Neuron (in vitro differentiated cells): Measurements from ENCODE around the gene ADAMTS17.

Experiments
- H2AFZ ChIP-seq: one replicate; pipeline ENCODE4 v1.6.1; 2013; ENCODE audit warnings: low read depth, mild to moderate bottlenecking, inconsistent platforms, low read length, moderate library complexity
- H3K27me3 ChIP-seq: one replicate; pipeline ENCODE4 v1.6.1; 2013; ENCODE audit warnings: low read length; ENCODE audit not compliant: insufficient read depth
- H3K36me3 ChIP-seq: one replicate; pipeline ENCODE4 v1.6.1; 2013; ENCODE audit warnings: low read length; ENCODE audit not compliant: insufficient read depth
- H3K4me1 ChIP-seq: one replicate; pipeline ENCODE4 v1.6.1; 2013; ENCODE audit warnings: low read length; ENCODE audit not compliant: insufficient read depth
- H3K4me3 ChIP-seq: 2 replicates; pipeline ENCODE4 v1.5.1; 2013; ENCODE audit warnings: mild to moderate bottlenecking, low read length, moderate library complexity
- H3K9me3 ChIP-seq: one replicate; pipeline ENCODE4 v1.6.1; 2013; ENCODE audit warnings: low read length

ADAMTS17 gene

DNA sequence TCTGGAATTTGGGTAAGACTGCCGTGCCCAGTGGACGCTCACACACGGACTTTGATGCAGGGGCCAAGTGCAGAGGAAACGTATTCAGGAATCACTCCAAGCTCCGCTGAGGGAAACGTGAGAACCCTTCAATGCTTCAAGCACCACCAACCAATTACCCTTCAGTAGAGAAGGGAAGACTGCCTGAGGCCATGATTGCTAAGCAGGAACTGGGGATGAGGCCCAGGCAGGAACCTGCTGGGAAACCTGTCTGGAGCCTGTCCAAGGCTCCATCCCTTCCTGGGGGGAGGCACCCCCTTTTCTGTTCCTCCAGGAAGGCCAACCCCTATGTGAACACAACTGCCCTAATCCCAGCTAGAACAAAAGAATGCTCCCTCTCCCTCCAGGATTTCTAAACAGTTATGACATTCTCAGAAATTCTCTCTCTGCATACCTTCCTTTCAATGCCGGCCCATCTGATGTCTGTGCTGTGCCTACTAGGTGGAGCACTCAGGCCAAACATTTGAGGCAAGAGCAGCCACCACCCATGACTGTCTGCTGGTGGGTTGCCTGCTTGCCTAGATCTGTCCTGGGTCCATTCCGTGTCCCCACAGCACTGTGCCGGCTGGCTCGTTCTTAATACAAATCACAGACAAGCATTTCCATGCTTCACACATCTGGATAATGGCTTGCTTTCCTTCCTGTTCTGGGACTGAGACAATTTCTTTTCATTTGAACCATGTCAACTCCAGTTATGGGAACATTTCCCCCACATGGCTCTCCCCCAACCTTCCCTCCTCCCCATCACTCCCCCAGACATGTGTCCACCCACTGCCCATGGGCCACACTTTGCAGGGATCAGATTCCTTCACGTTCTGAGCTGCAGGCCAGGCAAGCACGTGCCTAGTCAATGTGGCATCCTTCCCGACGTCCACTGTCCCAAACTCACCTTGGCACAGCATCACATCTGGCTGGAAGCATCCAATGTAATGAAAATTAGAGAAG, 149.4 kb downstream of the ADAMTS17 start:
- Histone ChIP-seq H3K9me3 (no peaks in the 10 kb centered on the region), H3K27me3 (no peaks in the 10 kb centered on the region), H3K36me3 (no peaks in the 10 kb centered on the region), H3K4me3 (no peak overlapping the region), H2AFZ (no peak overlapping the region), H3K4me1 (no peaks in the 10 kb centered on the region)

DNA sequence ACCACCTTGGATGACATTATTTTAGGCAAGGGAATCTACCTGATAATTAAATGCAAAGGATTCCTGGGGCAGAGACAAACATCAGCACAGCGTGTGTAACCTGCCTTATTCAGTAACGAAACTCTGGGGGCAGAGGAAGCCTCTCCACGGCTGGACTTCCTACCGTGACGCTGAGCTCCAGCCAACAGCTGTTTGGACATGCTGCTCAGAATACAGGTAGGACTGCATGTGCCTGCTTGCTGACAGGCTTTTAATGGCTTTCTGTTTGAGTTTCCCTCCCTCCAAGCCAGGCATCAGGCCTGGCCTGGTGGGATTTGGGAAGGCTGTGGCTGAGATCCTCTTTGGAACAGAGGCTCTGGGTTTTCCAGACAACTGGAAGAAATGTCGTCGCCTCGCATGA, 150.6 kb downstream of the ADAMTS17 start:
- H3K4me1 ChIP-seq, result no peaks in the 10 kb centered on the region
- no peak overlapping the region for H3K4me3 ChIP-seq
- H3K9me3 ChIP-seq, result no peaks in the 10 kb centered on the region
- no peak overlapping the region for H2AFZ ChIP-seq
- no peaks in the 10 kb centered on the region for H3K27me3 ChIP-seq
- no peaks in the 10 kb centered on the region for H3K36me3 ChIP-seq

DNA sequence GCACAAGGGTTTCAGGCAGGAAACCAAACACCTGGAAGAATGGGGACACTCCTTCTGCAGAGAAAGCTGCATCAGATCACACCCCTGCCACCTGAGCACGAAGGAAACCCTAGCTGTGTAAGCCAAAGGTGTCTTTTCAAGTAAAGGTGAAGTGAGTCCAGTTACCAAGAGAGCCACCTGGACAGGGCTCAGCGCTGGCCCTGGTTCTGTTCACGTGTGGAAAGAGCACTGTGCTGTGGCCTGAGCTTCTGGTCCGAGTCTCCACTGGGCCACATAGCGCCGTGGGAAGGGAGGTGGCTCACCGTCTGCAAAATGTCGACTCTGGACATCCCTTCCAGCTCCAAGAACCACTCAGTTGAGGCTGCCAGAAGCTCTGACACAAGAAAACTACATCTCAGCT, 151.1 kb downstream of the ADAMTS17 start:
- no peaks in the 10 kb centered on the region for H3K9me3 ChIP-seq
- no peak overlapping the region for H2AFZ ChIP-seq
- no peaks in the 10 kb centered on the region for H3K36me3 ChIP-seq
- no peak overlapping the region for H3K4me3 ChIP-seq
- H3K4me1 ChIP-seq, result no peaks in the 10 kb centered on the region
- no peaks in the 10 kb centered on the region for H3K27me3 ChIP-seq

DNA sequence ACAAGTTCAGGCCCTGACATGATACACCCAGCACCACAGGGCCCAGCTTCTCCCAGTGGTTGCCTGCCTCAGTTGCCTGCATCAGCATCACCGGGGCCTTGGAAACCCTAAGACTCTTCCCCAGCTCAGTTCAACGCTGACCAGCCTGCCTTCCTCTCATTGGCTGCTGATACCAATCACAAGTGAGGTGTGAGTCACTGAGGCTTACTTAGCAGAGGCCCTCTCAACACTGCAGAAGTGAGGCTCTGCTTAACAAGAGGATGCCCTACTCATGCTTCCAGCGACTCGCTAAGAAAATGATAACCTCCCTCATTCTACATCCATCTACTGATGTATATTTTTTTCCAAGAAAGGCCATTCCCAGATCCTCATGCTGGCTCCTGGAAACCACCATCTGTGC, 151.9 kb downstream of the ADAMTS17 start:
- H3K9me3 ChIP-seq, result no peaks in the 10 kb centered on the region

DNA sequence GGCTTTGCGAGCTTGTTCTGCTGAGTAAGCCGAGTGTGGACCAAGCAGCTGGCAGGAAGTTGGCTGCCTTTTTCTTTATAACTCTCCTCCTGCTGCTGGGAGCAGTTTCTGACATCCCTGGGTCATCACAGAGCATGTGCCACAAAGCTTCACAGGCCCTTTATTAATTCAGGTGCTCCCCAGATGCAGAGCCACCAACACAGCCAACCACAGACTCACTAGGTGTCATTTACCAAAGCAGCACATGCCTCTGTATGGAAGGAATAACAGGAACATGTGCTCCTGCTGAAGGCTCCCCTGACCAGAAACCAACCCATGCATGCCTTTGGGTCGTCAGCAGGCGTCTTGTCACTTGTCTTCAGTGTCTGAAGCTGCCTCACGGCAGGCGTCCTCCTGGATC, 152.5 kb downstream of the ADAMTS17 start:
- Histone ChIP-seq H3K4me3 (no peak overlapping the region), H2AFZ (no peak overlapping the region), H3K36me3 (no peaks in the 10 kb centered on the region), H3K9me3 (no peaks in the 10 kb centered on the region), H3K4me1 (no peaks in the 10 kb centered on the region), H3K27me3 (no peaks in the 10 kb centered on the region)

More for the DNA sequence above, 151.9 kb downstream of the ADAMTS17 start:
- H3K4me1 ChIP-seq, result no peaks in the 10 kb centered on the region
- H2AFZ ChIP-seq, result no peak overlapping the region
- no peak overlapping the region for H3K4me3 ChIP-seq
- no peaks in the 10 kb centered on the region for H3K36me3 ChIP-seq
- H3K27me3 ChIP-seq, result no peaks in the 10 kb centered on the region

DNA sequence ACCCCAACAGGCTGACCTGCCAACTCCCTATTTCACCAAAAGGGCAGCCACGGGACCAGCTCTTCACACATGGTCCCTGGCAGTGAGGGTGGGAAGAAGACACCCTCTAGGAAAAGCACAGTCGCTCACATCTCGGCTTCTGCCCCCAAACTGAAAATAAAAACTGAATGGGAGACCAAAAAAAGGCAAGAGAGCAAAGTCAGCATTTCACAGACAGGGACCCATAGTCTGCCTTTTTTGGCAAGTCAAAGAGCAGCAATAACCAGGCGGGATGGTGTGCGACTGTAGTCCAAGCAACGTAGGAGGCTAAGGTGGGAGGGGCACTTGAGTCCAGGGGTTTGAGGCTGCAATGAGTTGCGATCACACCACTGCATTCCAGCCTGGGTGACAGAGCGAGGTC, 154.1 kb downstream of the ADAMTS17 start:
- Histone ChIP-seq H3K4me1 (no peaks in the 10 kb centered on the region), H2AFZ (no peak overlapping the region), H3K27me3 (no peaks in the 10 kb centered on the region), H3K4me3 (no peak overlapping the region), H3K9me3 (no peaks in the 10 kb centered on the region), H3K36me3 (no peaks in the 10 kb centered on the region)

DNA sequence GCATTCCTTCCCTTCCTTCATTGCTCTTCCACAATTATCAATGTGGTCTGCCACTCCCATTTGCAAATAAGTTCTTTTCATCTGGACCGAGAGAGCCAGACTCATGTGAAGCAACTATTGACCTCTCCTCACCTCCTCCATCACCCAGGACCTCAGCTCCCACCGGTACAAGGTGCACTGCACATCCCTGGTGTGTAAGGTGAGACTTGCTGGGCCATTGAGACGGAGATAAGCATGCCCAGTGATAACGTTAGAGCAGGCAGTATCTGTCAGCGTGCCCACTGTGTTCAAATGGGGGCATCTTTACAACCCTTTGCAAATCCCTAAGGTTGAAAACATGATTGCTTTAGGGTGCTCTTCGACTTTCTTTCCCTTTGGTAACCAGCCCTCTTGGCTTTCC, 154.8 kb downstream of the ADAMTS17 start:
- Histone ChIP-seq H3K4me3 (no peak overlapping the region), H3K4me1 (no peaks in the 10 kb centered on the region), H3K9me3 (no peaks in the 10 kb centered on the region), H3K27me3 (no peaks in the 10 kb centered on the region), H3K36me3 (no peaks in the 10 kb centered on the region), H2AFZ (no peak overlapping the region)

DNA sequence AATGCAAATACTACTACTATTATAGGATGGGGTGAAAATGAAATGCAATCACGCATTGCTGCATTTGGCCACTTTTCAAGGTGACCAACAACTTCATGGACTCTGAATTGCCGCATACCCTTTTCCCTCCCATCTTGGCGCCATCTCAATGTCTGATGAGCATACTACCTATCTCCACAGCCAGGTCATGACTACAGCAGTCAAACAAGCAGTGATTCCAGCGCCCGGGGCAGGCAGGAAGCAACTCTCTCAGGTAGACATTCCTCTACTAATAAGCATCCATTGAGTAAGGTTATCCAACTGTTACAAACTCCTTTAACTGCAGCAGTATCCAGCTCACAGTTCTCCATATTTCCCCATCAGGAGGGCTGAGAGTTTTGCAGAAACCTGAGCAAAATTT, 155.4 kb downstream of the ADAMTS17 start:
- H3K9me3 ChIP-seq, result no peaks in the 10 kb centered on the region
- no peak overlapping the region for H2AFZ ChIP-seq
- H3K36me3 ChIP-seq, result no peaks in the 10 kb centered on the region
- H3K4me1 ChIP-seq, result no peaks in the 10 kb centered on the region
- no peak overlapping the region for H3K4me3 ChIP-seq
- no peaks in the 10 kb centered on the region for H3K27me3 ChIP-seq

DNA sequence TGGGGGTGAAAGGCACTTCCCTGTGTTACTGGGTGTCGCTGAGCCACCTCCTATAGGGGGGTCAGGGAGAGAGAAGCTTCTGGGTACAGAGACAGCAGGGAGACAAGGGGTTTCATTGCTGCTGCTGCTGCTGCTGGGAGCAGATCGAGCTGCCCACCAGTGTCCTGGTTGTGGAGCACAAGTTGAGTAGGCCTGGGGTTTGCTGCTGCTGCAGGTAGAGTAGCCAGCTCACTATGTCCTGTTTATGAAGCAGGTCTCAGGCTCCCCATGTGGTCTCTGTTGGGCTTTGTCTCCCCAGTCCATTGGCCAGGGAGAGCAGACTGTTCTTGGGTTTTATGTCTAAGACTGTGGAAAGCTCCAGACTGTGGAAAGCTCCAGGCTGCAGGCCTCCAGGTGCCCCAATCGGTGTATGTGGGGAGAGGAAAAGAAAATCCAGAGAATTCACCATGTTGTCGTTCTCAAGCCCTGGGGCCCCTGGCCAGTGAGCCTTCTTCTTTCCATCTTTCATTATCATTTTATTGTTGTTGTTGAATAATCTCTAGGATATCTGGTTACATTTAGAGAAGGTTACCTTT, 157.8 kb downstream of the ADAMTS17 start:
- no peaks in the 10 kb centered on the region for H3K4me1 ChIP-seq
- H3K36me3 ChIP-seq, result no peaks in the 10 kb centered on the region
- no peak overlapping the region for H3K4me3 ChIP-seq
- no peak overlapping the region for H2AFZ ChIP-seq
- no peaks in the 10 kb centered on the region for H3K27me3 ChIP-seq
- no peaks in the 10 kb centered on the region for H3K9me3 ChIP-seq

DNA sequence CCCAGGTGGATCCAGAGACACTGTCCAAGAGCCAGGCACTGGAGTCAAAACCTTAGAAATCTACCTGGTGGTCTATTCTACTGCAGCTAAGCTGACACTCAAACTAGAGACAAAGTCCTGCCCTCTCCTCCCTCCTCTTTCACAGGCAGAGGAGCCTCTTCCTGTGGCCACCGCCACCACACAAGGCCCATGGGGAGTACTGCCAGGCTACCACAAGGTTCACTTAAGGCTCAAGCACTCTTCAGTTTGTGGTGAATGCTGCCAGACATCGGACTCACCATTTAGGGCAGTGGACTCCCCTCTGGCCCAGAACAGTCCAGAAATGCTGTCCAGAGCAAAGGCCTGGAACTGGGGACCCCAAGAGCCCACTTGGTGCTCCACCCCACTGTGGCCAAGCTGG, 160.9 kb downstream of the ADAMTS17 start:
- H3K9me3 ChIP-seq, result no peaks in the 10 kb centered on the region
- H3K36me3 ChIP-seq, result no peaks in the 10 kb centered on the region
- no peak overlapping the region for H2AFZ ChIP-seq
- H3K27me3 ChIP-seq, result no peaks in the 10 kb centered on the region
- H3K4me1 ChIP-seq, result no peaks in the 10 kb centered on the region
- H3K4me3 ChIP-seq, result no peak overlapping the region

DNA sequence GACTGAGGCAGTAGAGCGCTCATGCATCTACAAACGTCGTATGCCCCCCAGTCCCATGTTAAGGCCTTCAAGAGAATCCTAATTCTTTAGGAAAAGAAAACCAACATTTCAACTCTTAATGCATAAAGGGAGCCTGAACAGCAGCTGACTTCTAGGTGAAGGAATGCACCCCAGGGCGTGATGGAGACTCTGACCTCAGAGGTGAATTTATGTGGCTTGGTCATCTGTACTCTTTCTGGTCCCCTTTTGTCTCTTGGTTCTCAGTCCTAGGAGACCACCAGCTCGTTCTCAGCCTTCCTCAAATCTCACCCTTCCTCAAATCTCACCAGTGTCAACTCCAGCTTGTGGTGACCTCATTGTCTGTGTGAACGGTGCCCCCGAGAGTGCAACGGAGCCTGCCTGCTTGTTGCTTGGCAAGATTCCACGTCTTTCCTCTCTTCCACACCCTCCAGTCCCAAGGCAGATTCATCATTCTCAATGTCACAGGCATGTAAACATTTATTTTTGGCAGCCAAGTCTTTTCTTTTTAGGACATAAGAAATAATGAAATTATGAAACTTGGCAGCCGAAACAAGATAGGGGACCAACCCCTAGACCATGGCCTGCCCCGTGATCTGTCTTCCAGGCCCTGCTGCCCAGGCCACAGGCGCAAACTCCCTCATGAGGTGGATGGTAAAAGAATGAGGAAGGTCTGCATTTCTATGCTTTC, 166.2 kb downstream of the ADAMTS17 start:
- no peaks in the 10 kb centered on the region for H3K4me1 ChIP-seq
- no peak overlapping the region for H2AFZ ChIP-seq
- no peak overlapping the region for H3K4me3 ChIP-seq
- no peaks in the 10 kb centered on the region for H3K36me3 ChIP-seq
- no peaks in the 10 kb centered on the region for H3K9me3 ChIP-seq
- no peaks in the 10 kb centered on the region for H3K27me3 ChIP-seq

DNA sequence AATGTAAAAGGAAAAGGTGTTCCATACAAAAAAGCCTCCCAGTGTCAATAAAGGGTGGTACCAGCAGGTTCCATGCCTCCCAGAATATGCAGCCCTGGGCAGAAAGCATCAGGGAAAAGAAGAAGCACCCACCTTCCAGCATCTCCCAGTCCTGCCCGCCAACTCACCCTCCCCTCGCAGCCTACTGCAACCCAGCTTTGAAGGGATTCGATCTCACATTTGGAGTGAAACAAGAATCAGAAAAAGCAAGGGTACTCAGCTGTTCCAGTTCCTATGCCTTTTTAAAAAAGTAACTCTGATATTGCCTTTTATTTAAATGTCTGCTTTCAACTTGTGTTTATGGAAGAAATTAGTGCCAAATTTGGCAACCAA, 166.9 kb downstream of the ADAMTS17 start:
- Histone ChIP-seq H3K36me3 (no peaks in the 10 kb centered on the region), H3K27me3 (no peaks in the 10 kb centered on the region), H3K9me3 (no peaks in the 10 kb centered on the region), H2AFZ (no peak overlapping the region), H3K4me3 (no peak overlapping the region), H3K4me1 (no peaks in the 10 kb centered on the region)

DNA sequence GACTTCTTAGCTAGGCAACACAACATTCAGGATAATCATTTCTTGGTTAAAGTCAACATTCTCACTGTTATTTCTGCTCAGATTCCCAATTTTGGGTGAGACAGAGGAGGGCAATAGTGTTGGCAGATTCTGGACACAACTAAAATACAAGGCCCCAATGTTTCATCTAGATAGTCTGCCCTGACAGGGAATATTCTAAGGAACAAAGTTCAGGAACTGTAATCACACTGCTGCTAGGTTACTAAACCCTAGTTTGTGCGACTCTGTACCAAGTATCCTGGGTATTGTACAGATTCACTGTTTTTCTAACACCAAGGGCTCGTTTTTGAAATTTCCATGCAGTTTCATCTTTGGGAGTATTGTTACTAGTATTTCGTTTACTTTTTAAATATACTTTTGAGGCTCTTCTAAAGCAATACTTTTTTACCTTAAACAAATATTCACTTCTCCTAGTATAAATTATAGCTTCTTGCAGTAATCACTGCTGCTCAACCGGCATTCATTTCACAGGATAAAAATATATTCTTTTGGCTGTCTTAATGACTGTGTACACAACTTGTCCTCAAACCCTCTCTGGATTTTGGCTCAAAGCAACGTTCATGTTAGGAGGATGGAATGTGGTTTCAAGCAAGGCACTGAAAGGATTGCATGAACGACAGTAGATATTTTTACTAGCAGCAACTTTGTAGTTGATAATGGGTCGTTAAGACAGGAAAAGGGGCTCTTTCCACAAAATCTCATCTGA, 167.4 kb downstream of the ADAMTS17 start:
- no peaks in the 10 kb centered on the region for H3K4me1 ChIP-seq
- H3K36me3 ChIP-seq, result no peaks in the 10 kb centered on the region
- no peak overlapping the region for H2AFZ ChIP-seq
- H3K4me3 ChIP-seq, result no peak overlapping the region
- H3K27me3 ChIP-seq, result no peaks in the 10 kb centered on the region
- no peaks in the 10 kb centered on the region for H3K9me3 ChIP-seq
